HFFc6 (cell line): ENCODE results near the gene TMPRSS9. TPM values are rescaled to one million over a fixed set of nuclear protein-coding genes. Genes with fewer than 3 reads are reported as not detected.

Source experiments
- DNase-seq: peaks from one replicate; pipeline ENCODE4 v3.0.0-alpha.2; 2018
- H3K27ac Mint-ChIP-seq: 2 replicates; pipeline ENCODE4 v1.8.0; 2020; ENCODE audit warnings: mild to moderate bottlenecking, mixed read lengths
- H3K27me3 Mint-ChIP-seq: 2 replicates; pipeline ENCODE4 v1.8.0; 2021; ENCODE audit warnings: mild to moderate bottlenecking, moderate library complexity, mixed read lengths; ENCODE audit not compliant: insufficient read depth
- H3K36me3 Mint-ChIP-seq: 2 replicates; pipeline ENCODE4 v1.8.0; 2021; ENCODE audit warnings: low read depth, mixed read lengths
- H3K4me1 Mint-ChIP-seq: 2 replicates; pipeline ENCODE4 v1.8.0; 2020; ENCODE audit warnings: low read depth, mixed read lengths
- H3K4me3 Mint-ChIP-seq: 2 replicates; pipeline ENCODE4 v1.8.0; 2020; ENCODE audit warnings: mild to moderate bottlenecking, moderate library complexity, mixed read lengths
- H3K9me3 Mint-ChIP-seq: 2 replicates; pipeline ENCODE4 v1.8.0; 2020; ENCODE audit warnings: mild to moderate bottlenecking, mixed read lengths
- total RNA-seq, 6 experiments: library from RNA; stranded (reverse); fragmentation: NEBNext Ultra II Directional; extraction: Animal tissue kit (Norgen Biotek cat#: 25700); gene quantifications; 2 replicates in 1 of 6; 3 replicates in 5 of 6; pipeline ENCODE4 v1.2.3, GENCODE V29; 2021
- TF ChIP-seq, protein P1 (sequence below): fragments of 200-600 bp; sonication (generic); IDR thresholded peaks from 2 replicates; pipeline ENCODE4 v1.5.0; 2021; ENCODE audit warnings: antibody characterized with exemption, mild to moderate bottlenecking

The TMPRSS9 gene
- total RNA-seq, 6 experiments from 2014 or later = not detected

DNA sequence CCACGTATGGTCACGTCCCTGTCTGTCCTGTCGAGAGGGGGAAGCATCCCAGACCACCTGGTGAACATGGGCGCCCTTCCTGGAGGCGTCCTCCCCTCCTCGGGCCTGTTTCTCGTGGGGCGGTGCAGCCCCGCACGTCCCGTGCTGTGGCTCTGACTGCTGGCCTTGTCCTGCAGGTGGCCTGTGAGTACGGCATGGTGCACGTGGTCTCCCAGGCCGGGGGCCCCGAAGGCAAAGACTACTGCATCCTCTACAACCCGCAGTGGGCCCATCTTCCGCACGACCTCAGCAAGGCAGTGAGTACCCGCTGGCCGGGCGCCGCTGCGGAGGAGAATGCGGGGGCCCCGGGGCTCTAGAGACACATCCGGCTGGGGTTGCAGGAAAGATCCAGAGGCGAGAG, 25.6 kb upstream of the TMPRSS9 start:
- Mint-ChIP-seq H3K36me3 (peaks cover 11% of the 10 kb centered on the region), H3K9me3 (peaks cover 10% of the 10 kb centered on the region; the same call in 1 of the 2 replicates), H3K27ac (no peak overlapping the region), H3K4me1 (peaks cover 10% of the 10 kb centered on the region), H3K4me3 (no peak overlapping the region), H3K27me3 (peaks cover 2% of the 10 kb centered on the region)
- no peak for DNase-seq
- TF ChIP-seq, protein P1, sequence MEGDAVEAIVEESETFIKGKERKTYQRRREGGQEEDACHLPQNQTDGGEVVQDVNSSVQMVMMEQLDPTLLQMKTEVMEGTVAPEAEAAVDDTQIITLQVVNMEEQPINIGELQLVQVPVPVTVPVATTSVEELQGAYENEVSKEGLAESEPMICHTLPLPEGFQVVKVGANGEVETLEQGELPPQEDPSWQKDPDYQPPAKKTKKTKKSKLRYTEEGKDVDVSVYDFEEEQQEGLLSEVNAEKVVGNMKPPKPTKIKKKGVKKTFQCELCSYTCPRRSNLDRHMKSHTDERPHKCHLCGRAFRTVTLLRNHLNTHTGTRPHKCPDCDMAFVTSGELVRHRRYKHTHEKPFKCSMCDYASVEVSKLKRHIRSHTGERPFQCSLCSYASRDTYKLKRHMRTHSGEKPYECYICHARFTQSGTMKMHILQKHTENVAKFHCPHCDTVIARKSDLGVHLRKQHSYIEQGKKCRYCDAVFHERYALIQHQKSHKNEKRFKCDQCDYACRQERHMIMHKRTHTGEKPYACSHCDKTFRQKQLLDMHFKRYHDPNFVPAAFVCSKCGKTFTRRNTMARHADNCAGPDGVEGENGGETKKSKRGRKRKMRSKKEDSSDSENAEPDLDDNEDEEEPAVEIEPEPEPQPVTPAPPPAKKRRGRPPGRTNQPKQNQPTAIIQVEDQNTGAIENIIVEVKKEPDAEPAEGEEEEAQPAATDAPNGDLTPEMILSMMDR = no peak

DNA sequence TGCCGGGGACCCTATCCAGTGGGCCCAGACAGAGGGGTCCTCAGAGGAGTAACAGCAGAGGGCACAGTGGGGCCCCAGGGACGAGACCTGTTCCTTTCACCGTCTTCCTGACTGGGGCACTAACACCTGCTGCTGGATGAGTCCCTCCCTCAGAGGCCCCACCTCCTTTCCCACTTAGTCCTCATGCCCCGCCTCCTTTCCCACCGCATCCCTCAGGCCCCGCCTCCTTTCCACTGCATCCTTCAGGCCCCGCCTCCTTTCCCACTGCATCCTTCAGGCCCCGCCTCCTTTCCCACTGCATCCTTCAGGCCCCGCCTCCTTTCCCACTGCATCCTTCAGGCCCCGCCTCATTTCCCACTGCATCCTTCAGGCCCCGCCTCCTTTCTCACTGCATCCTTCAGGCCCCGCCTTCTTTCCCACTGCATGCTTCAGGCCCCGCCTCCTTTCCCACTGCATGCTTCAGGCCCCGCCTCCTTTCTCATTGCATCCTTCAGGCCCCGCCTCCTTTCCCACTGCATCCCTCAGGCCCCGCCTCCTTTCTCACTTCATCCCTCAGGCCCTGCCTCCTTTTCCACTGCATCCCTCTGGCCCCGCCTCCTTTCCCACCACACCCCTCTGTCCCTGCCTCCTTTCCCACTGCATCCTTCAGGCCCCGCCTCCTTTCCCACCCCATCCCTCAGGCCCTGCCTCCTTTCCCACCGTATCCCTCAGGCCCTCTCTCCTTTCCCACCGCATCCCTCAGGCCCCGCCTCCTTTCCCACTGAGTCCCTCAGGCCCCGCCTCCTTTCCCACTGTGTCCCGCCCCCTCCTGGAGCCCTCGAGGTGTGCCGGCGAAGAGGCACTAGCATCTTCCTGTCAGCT, 24.8 kb upstream of the TMPRSS9 start:
- H3K36me3 Mint-ChIP-seq = peaks cover 11% of the 10 kb centered on the region
- H3K9me3 Mint-ChIP-seq = peaks cover 10% of the 10 kb centered on the region; the same call in 1 of the 2 replicates
- TF ChIP-seq, protein P1 = no peak
- H3K27ac Mint-ChIP-seq = no peak overlapping the region
- no peak for DNase-seq
- no peak overlapping the region for H3K4me3 Mint-ChIP-seq
- H3K4me1 Mint-ChIP-seq = peaks cover 2% of the 10 kb centered on the region; the same call in 1 of the 2 replicates
- H3K27me3 Mint-ChIP-seq = peaks cover 2% of the 10 kb centered on the region

DNA sequence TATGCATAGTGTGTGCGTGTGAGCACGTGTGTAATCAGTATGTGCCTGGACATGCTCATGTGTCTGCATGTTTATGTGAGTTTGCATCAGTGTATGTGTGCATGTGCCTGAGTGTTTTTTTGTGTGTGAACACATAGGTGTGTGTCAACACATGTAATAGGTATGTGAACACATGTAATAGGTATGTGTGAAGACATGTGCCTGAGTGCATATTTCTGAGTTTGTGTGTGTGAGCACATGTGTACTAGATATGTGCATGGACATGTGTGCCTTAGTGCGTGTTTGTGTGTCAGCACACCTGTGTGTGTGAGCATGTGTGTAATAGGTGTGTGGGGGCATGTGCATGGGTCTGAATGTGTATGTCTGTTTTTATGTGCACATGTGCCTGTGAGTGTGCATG, 24.2 kb upstream of the TMPRSS9 start:
- Mint-ChIP-seq H3K4me3 (no peak overlapping the region), H3K4me1 (no peaks in the 10 kb centered on the region), H3K27ac (no peak overlapping the region), H3K36me3 (peaks cover 11% of the 10 kb centered on the region), H3K9me3 (peaks cover 10% of the 10 kb centered on the region; the same call in 1 of the 2 replicates), H3K27me3 (peaks cover 2% of the 10 kb centered on the region; the same call in 1 of the 2 replicates)
- no peak for DNase-seq
- TF ChIP-seq, protein P1 = no peak

DNA sequence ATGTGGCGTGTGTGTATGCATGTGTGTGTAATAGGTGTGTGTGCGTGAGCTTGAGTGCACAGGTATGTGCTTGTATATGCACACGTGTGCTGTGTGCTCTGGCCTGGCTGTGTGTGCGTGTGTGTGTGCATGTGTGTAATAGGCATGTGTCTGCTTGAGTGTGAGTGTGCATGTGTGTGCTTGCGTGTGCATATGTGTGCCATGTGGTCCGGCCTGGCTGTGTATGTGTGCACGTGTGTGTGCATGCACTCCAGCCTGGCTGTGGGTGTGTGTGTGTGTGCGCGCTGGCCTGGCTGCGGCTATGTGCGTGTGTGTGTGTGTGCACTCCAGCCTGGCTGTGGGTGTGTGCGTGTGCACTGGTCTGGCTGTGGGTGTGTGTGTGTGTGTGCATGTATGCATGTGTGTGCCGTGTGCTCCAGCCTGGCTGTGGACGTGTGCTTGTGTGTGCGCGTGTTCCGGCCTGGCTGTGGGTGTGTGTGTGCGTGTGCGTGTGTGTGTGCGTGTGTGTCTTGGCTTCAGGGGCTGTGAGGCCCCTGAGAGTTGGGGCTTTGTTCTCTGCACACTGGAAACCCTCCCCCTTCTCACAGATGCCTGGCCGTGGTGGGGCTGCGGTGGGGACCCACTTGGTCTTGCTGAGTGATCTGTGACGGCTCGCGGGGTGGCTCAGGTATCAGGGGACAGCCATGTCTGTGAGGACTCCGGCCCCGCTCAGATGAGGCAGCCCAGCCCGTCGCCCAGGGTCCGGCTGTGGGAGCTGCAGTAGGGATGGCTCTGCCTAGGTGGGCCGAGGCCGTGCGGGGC, 23.3 kb upstream of the TMPRSS9 start:
- Mint-ChIP-seq H3K27ac (no peak overlapping the region; the same call in 1 of the 2 replicates), H3K36me3 (peaks cover 11% of the 10 kb centered on the region), H3K4me1 (no peaks in the 10 kb centered on the region), H3K27me3 (peaks cover 2% of the 10 kb centered on the region; the same call in 1 of the 2 replicates), H3K4me3 (no peak overlapping the region), H3K9me3 (peaks cover 10% of the 10 kb centered on the region; the same call in 1 of the 2 replicates)
- no peak for DNase-seq
- TF ChIP-seq, protein P1 = no peak

DNA sequence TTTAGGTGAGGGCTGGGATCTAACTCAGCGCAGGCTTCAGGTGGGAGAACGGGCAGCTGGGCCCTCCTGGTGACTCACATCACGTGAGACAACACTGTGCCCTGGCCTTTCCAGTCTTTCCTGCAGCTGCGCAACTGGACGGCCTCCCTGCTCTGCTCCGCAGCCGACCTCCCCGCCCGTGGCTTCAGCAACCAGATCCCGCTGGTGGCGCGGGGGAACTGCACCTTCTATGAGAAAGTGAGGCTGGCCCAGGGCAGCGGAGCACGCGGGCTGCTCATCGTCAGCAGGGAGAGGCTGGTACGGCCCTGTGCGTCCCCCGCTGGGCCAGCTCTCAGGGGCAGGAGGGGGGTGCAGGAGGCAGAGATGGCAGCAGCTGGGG, 22.7 kb upstream of the TMPRSS9 start:
- Mint-ChIP-seq H3K4me1 (no peaks in the 10 kb centered on the region), H3K27me3 (peaks cover 2% of the 10 kb centered on the region; the same call in 1 of the 2 replicates), H3K36me3 (peaks cover 11% of the 10 kb centered on the region), H3K9me3 (peaks cover 10% of the 10 kb centered on the region; the same call in 1 of the 2 replicates), H3K27ac (no peak overlapping the region; the same call in 1 of the 2 replicates), H3K4me3 (no peak overlapping the region)
- peak; percentile 59 for DNase-seq
- TF ChIP-seq, protein P1 = peak; percentile 52
